ENCODE measurements around the gene SORCS2.

SORCS2 gene

GRCh38 chr4:7609316-7609715, 417.0 kb downstream of the SORCS2 start:
- POLR2A ChIA-PET: no interaction called here
- Histone ChIP-seq H3K4me3 (ENCODE audit: low read depth, low read length) (no peak overlapping the region), H3K4me1 (ENCODE audit: control insufficient read depth, insufficient read depth, low read length) (no peaks in the 10 kb centered on the region), H3K9me3 (ENCODE audit: control insufficient read depth, insufficient read depth, low read depth, low read length) (no peaks in the 10 kb centered on the region), H3K27ac (ENCODE audit: extremely low read depth, low read depth, low read length) (no peak overlapping the region), H3K36me3 (ENCODE audit: control insufficient read depth in 2 of 2, insufficient read depth in 1 of 2, low read length in 2 of 2) (no peaks in the 10 kb centered on the region)
- CTCF ChIA-PET: no interaction called here
- TF ChIP-seq ZNF157 (tag by site-specific recombination; IDR thresholded peaks at IDR 0.05) (no peak), PRDM1 (tag by site-specific recombination; IDR thresholded peaks at IDR 0.05) (no peak), BCL6B (tag by site-specific recombination; IDR thresholded peaks at IDR 0.05) (no peak), KLF10 (tag by site-specific recombination; IDR thresholded peaks at IDR 0.05) (no peak), HIC1 (tag by site-specific recombination; IDR thresholded peaks at IDR 0.05) (no peak), CTCF (tag by site-specific recombination; IDR thresholded peaks at IDR 0.05) (no peak), ZNF146 (tag by site-specific recombination; IDR thresholded peaks at IDR 0.05) (no peak), ZNF549 (tag by site-specific recombination; IDR thresholded peaks at IDR 0.05) (no peak), GLI2 (tag by site-specific recombination; IDR thresholded peaks at IDR 0.05; ENCODE audit: borderline replicate concordance, low read depth) (no peak), ZBTB49 (tag by site-specific recombination; IDR thresholded peaks at IDR 0.05; ENCODE audit: low read depth) (no peak), ZNF777 (tag by site-specific recombination; IDR thresholded peaks at IDR 0.05; ENCODE audit: borderline replicate concordance) (no peak), ZSCAN18 (tag by site-specific recombination; IDR thresholded peaks at IDR 0.05) (no peak), OSR2 (tag by site-specific recombination; IDR thresholded peaks at IDR 0.05) (no peak), ZNF37A (tag by site-specific recombination; IDR thresholded peaks at IDR 0.05) (no peak)

GRCh38 chr4:7610022-7610670, 417.8 kb downstream of the SORCS2 start:
- Histone ChIP-seq H3K4me1 (ENCODE audit: control insufficient read depth, insufficient read depth, low read length) (no peaks in the 10 kb centered on the region), H3K9me3 (ENCODE audit: control insufficient read depth, insufficient read depth, low read depth, low read length) (no peaks in the 10 kb centered on the region), H3K4me3 (ENCODE audit: low read depth, low read length) (no peak overlapping the region), H3K36me3 (ENCODE audit: control insufficient read depth in 2 of 2, insufficient read depth in 1 of 2, low read length in 2 of 2) (no peaks in the 10 kb centered on the region), H3K27ac (ENCODE audit: extremely low read depth, low read depth, low read length) (no peak overlapping the region)
- ChIA-PET CTCF (no interaction called here), POLR2A (no interaction called here)
- TF ChIP-seq ZNF341 (tag by site-specific recombination; IDR thresholded peaks at IDR 0.05; ENCODE audit: low read depth) (no peak), ZFHX2 (tag by site-specific recombination; conservative IDR thresholded peaks at IDR 0.05) (peak; percentile 66), ZNF132 (tag by site-specific recombination; IDR thresholded peaks at IDR 0.05; ENCODE audit: borderline replicate concordance) (no peak), BCL11A (tag by site-specific recombination; IDR thresholded peaks at IDR 0.05; ENCODE audit: low read depth) (no peak), PRDM2 (tag by site-specific recombination; IDR thresholded peaks at IDR 0.05; ENCODE audit: borderline replicate concordance) (no peak), ZBTB20 (tag by site-specific recombination; IDR thresholded peaks at IDR 0.05) (no peak)

Data from HEK293 (cell line).